Neural progenitor cell (in vitro differentiated cells): ENCODE results near the gene PHETA1.

ENCODE experiments used
- CTCF ChIP-seq: fragments of 200-600 bp; sonication (generic); IDR thresholded peaks from 2 replicates; pipeline ENCODE4 v1.5.1; 2017; ENCODE audit warnings: antibody characterized with exemption, mild to moderate bottlenecking
- EZH2 ChIP-seq: fragments of 200-600 bp; sonication (generic); IDR thresholded peaks from 2 replicates; pipeline ENCODE4 v1.6.1; 2017; ENCODE audit warnings: antibody characterized with exemption, mild to moderate bottlenecking, moderate library complexity

DNA sequence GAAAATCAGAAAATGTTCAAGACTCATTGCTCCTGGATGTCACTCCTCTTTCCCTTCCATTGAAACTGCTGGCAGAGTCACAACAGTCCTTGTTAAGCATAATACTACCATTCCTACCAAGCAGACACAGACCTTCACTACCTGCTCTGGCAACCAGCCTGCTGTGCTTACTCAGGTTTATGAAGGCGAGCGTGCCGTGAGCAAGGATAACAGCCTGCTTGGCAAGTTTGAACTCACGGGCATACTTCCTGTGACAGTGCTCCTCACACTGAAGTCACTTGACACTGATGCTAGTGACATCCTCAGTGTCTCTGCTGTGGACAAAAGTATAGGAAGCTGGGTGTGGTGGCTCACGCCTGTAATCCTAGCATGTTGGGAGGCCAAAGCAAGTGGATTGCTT lies 15.7 kb upstream of the PHETA1 start:
- no peak for TF ChIP-seq CTCF
- no peak for TF ChIP-seq EZH2
